ENCODE measurements around the gene APEX1. TPM values are rescaled to one million over a fixed set of nuclear protein-coding genes. Genes with fewer than 3 reads are reported as not detected.
"Not testable (repeated sequence)": the region's sequence is repeated elsewhere in the genome, so short reads cannot be mapped to it uniquely, and the experiment has no call there.

APEX1 gene
- total RNA-seq, 1 experiment from 2014 or later, result 340 TPM

GRCh38 chr14:20446889-20447288, 8.1 kb upstream of the APEX1 start:
- Mint-ChIP-seq H3K27ac (peak overlapping the region in 2 of 3 experiments; percentile 6 to 62; a peak in 2 of 7 replicates), H3K36me3 (ENCODE audit: insufficient read depth in 1 of 3, low read depth in 3 of 3) (peaks cover 15 to 52% (median 46%) of the 10 kb centered on the region in 3 experiments), H3K4me3 (no peak overlapping the region), H3K4me1 (no peaks in the 10 kb centered on the region), H3K9me3 (peaks cover 0 to 4% of the 10 kb centered on the region in 2 experiments; a peak in 2 of 5 replicates), H3K27me3 (ENCODE audit: low read depth) (no peaks in the 10 kb centered on the region)
- Histone ChIP-seq H3K14ac (ENCODE audit: insufficient read depth, low read length) (no peak overlapping the region), H3K4me2 (ENCODE audit: insufficient read depth, insufficient read length, low read length) (no peak overlapping the region), H3K56ac (ENCODE audit: insufficient read length, low read depth, low read length) (no peak overlapping the region), H2AK5ac (ENCODE audit: insufficient read length, low read length) (no peak overlapping the region), H3K79me2 (ENCODE audit: insufficient read depth, low read length) (no peaks in the 10 kb centered on the region), H2BK20ac (ENCODE audit: low read depth, low read length, poor library complexity, severe bottlenecking) (no peak overlapping the region), H3K4me1 (ENCODE audit: insufficient read depth, low read length) (no peaks in the 10 kb centered on the region), H3K23ac (ENCODE audit: insufficient read length, low read depth, low read length) (no peak overlapping the region), H3K23me2 (ENCODE audit: insufficient read length, low read depth, low read length, poor library complexity, severe bottlenecking) (no peaks in the 10 kb centered on the region), H4K8ac (replicated peaks; ENCODE audit: insufficient read length, low read depth, low read length) (no peak overlapping the region), H3K9ac (ENCODE audit: extremely low read depth, insufficient read length, low read length) (no peak overlapping the region), H2BK12ac (ENCODE audit: insufficient read length, low read depth, low read length) (no peak overlapping the region), H2BK15ac (ENCODE audit: low read depth, low read length) (no peak overlapping the region), H3T11ph (ENCODE audit: low read length) (no peak overlapping the region), H3K79me1 (ENCODE audit: insufficient read depth, low read depth, low read length, poor library complexity, severe bottlenecking) (no peaks in the 10 kb centered on the region), H3K18ac (ENCODE audit: insufficient read length, low read depth, low read length) (no peak overlapping the region), H3K27ac (ENCODE audit: insufficient read length, low read depth, low read length) (no peak overlapping the region), H4K20me1 (ENCODE audit: control insufficient read depth, insufficient read depth, insufficient read length) (no peaks in the 10 kb centered on the region), H3K27me3 (ENCODE audit: insufficient read depth, low read length) (no peaks in the 10 kb centered on the region), H2BK120ac (ENCODE audit: low read depth, low read length, poor library complexity, severe bottlenecking) (no peak overlapping the region), H3K9me3 (ENCODE audit: control insufficient read depth, low read depth, low read length) (no peaks in the 10 kb centered on the region), H4K5ac (ENCODE audit: insufficient read length, low read depth, low read length) (no peak overlapping the region), H2BK5ac (ENCODE audit: insufficient read length, low read length) (no peak overlapping the region), H3K4ac (ENCODE audit: low read depth, low read length) (no peak overlapping the region), H2AFZ (ENCODE audit: low read length) (no peak overlapping the region), H4K91ac (ENCODE audit: insufficient read length, low read depth, low read length) (no peak overlapping the region)
- no peak for DNase-seq
- TF ChIP-seq CTCF (conservative IDR thresholded peaks at IDR 0.05), result no peak
- WGBS (ENCODE audit: extremely low coverage, insufficient read length, low lambda C conversion rate), result no CpG with 5 or more reads among the region's 5 CpGs

- not testable (repeated sequence) for H2BK120ac ChIP-seq (ENCODE audit: low read depth, low read length, poor library complexity, severe bottlenecking); H3K27ac Mint-ChIP-seq; H3K4me1 ChIP-seq (ENCODE audit: insufficient read depth, low read length); H3K23ac ChIP-seq (ENCODE audit: insufficient read length, low read depth, low read length); H3K4me2 ChIP-seq (ENCODE audit: insufficient read depth, insufficient read length, low read length); H3K79me2 ChIP-seq (ENCODE audit: insufficient read depth, low read length); H3T11ph ChIP-seq (ENCODE audit: low read length); H3K27me3 ChIP-seq (ENCODE audit: insufficient read depth, low read length); H2BK5ac ChIP-seq (ENCODE audit: insufficient read length, low read length); H2AK5ac ChIP-seq (ENCODE audit: insufficient read length, low read length); H3K56ac ChIP-seq (ENCODE audit: insufficient read length, low read depth, low read length); H2BK12ac ChIP-seq (ENCODE audit: insufficient read length, low read depth, low read length); H2BK20ac ChIP-seq (ENCODE audit: low read depth, low read length, poor library complexity, severe bottlenecking); H4K20me1 ChIP-seq (ENCODE audit: control insufficient read depth, insufficient read depth, insufficient read length); H2BK15ac ChIP-seq (ENCODE audit: low read depth, low read length); H3K79me1 ChIP-seq (ENCODE audit: insufficient read depth, low read depth, low read length, poor library complexity, severe bottlenecking); H3K9me3 ChIP-seq (ENCODE audit: control insufficient read depth, low read depth, low read length); H3K4ac ChIP-seq (ENCODE audit: low read depth, low read length); H4K5ac ChIP-seq (ENCODE audit: insufficient read length, low read depth, low read length); H3K27me3 Mint-ChIP-seq (ENCODE audit: low read depth); H3K27ac ChIP-seq (ENCODE audit: insufficient read length, low read depth, low read length); H3K9ac ChIP-seq (ENCODE audit: extremely low read depth, insufficient read length, low read length); H3K14ac ChIP-seq (ENCODE audit: insufficient read depth, low read length); H4K8ac ChIP-seq (replicated peaks; ENCODE audit: insufficient read length, low read depth, low read length); H2AFZ ChIP-seq (ENCODE audit: low read length); H3K18ac ChIP-seq (ENCODE audit: insufficient read length, low read depth, low read length); H3K4me1 Mint-ChIP-seq; H3K23me2 ChIP-seq (ENCODE audit: insufficient read length, low read depth, low read length, poor library complexity, severe bottlenecking); H4K91ac ChIP-seq (ENCODE audit: insufficient read length, low read depth, low read length); DNase-seq; H3K9me3 Mint-ChIP-seq
- Mint-ChIP-seq H3K4me3 (peak overlapping the region; percentile 43 to 66; a peak in 4 of 5 replicates), H3K36me3 (ENCODE audit: insufficient read depth in 1 of 3, low read depth in 3 of 3) (peaks cover 21 to 47% (median 31%) of the 10 kb centered on the region in 3 experiments)
- WGBS (ENCODE audit: extremely low coverage, insufficient read length, low lambda C conversion rate), result no CpG with 5 or more reads among the region's 8 CpGs
Observed at GRCh38 chr14:20452831-20453230, 2.2 kb upstream of the APEX1 start.

All from H9 (cell line).